ENCODE measurements around the gene TMCO1. TPM values are rescaled to one million over a fixed set of nuclear protein-coding genes. Genes with fewer than 3 reads are reported as not detected.

Gene TMCO1
- total RNA-seq, 1 experiment from 2014 or later = 70.1 TPM

- Histone ChIP-seq H2AFZ (ENCODE audit: low read length) (no peak overlapping the region), H2BK15ac (ENCODE audit: low read depth, low read length) (no peak overlapping the region), H3K23me2 (ENCODE audit: insufficient read length, low read depth, low read length, poor library complexity, severe bottlenecking) (no peaks in the 10 kb centered on the region), H4K5ac (ENCODE audit: insufficient read length, low read depth, low read length) (no peak overlapping the region), H3K23ac (ENCODE audit: insufficient read length, low read depth, low read length) (no peak overlapping the region), H4K20me1 (ENCODE audit: control insufficient read depth, insufficient read depth, insufficient read length) (no peaks in the 10 kb centered on the region), H3K4me2 (ENCODE audit: insufficient read depth, insufficient read length, low read length) (no peak overlapping the region), H3K4ac (ENCODE audit: low read depth, low read length) (no peak overlapping the region), H2BK5ac (ENCODE audit: insufficient read length, low read length) (no peak overlapping the region), H3K27me3 (ENCODE audit: insufficient read depth, low read length) (no peaks in the 10 kb centered on the region), H3K9ac (ENCODE audit: extremely low read depth, insufficient read length, low read length) (no peak overlapping the region), H3K79me2 (ENCODE audit: insufficient read depth, low read length) (peaks cover 5% of the 10 kb centered on the region; the same call in 1 of the 2 replicates), H4K91ac (ENCODE audit: insufficient read length, low read depth, low read length) (no peak overlapping the region), H3K79me1 (ENCODE audit: insufficient read depth, low read depth, low read length, poor library complexity, severe bottlenecking) (no peaks in the 10 kb centered on the region), H3K14ac (ENCODE audit: insufficient read depth, low read length) (no peak overlapping the region), H3T11ph (ENCODE audit: low read length) (no peak overlapping the region), H4K8ac (replicated peaks; ENCODE audit: insufficient read length, low read depth, low read length) (no peak overlapping the region), H2AK5ac (ENCODE audit: insufficient read length, low read length) (no peak overlapping the region), H2BK20ac (ENCODE audit: low read depth, low read length, poor library complexity, severe bottlenecking) (no peak overlapping the region), H2BK12ac (ENCODE audit: insufficient read length, low read depth, low read length) (no peak overlapping the region), H2BK120ac (ENCODE audit: low read depth, low read length, poor library complexity, severe bottlenecking) (no peak overlapping the region), H3K18ac (ENCODE audit: insufficient read length, low read depth, low read length) (no peak overlapping the region), H3K4me1 (ENCODE audit: insufficient read depth, low read length) (no peaks in the 10 kb centered on the region), H3K56ac (ENCODE audit: insufficient read length, low read depth, low read length) (no peak overlapping the region), H3K9me3 (ENCODE audit: control insufficient read depth, low read depth, low read length) (no peaks in the 10 kb centered on the region), H3K27ac (ENCODE audit: insufficient read length, low read depth, low read length) (no peak overlapping the region)
- peak overlapping the region in 1 of 3 experiments; percentile 51; a peak in 1 of 7 replicates for H3K27ac Mint-ChIP-seq
- no peak for TF ChIP-seq CTCF (conservative IDR thresholded peaks at IDR 0.05)
- peaks cover 21 to 22% of the 10 kb centered on the region in 2 experiments for H3K9me3 Mint-ChIP-seq
- peaks cover 10 to 14% of the 10 kb centered on the region in 2 experiments for H3K4me1 Mint-ChIP-seq
- no peaks in the 10 kb centered on the region for H3K27me3 Mint-ChIP-seq (ENCODE audit: low read depth)
- H3K4me3 Mint-ChIP-seq = no peak overlapping the region; a peak in 1 of 5 replicates
- H3K36me3 Mint-ChIP-seq (ENCODE audit: insufficient read depth in 1 of 3, low read depth in 3 of 3) = peaks cover 41 to 43% (median 43%) of the 10 kb centered on the region in 3 experiments
- DNase-seq = no peak
- WGBS (ENCODE audit: extremely low coverage, insufficient read length, low lambda C conversion rate) = no CpG with 5 or more reads among the region's 7 CpGs
Observed at GRCh38 chr1:165695031-165695430, 73.6 kb downstream of the TMCO1 start.
